Measurements from ENCODE around the gene PSMA7. TPM values are rescaled to one million over a fixed set of nuclear protein-coding genes. Genes with fewer than 3 reads are reported as not detected.

PSMA7 gene
- total RNA-seq, 1 experiment from 2014 or later = 332 TPM

- H2BK15ac ChIP-seq (ENCODE audit: low read depth, low read length) = no peak within 1 kb of the TSS
- H3K18ac ChIP-seq (ENCODE audit: insufficient read length, low read depth, low read length) = peak within 1 kb of the TSS; percentile 69
- H2AK5ac ChIP-seq (ENCODE audit: insufficient read length, low read length) = no peak within 1 kb of the TSS
- H3K14ac ChIP-seq (ENCODE audit: insufficient read depth, low read length) = peak within 1 kb of the TSS; percentile 76
- H3K4me2 ChIP-seq (ENCODE audit: insufficient read depth, insufficient read length, low read length) = peak within 1 kb of the TSS; percentile 91
- no peaks in the 10 kb centered on the region for H3K27me3 ChIP-seq (ENCODE audit: insufficient read depth, low read length)
- H3K79me1 ChIP-seq (ENCODE audit: insufficient read depth, low read depth, low read length, poor library complexity, severe bottlenecking) = no peaks in the 10 kb centered on the region
- H4K20me1 ChIP-seq (ENCODE audit: control insufficient read depth, insufficient read depth, insufficient read length) = no peaks in the 10 kb centered on the region
- peaks cover 15% of the 10 kb centered on the region in 2 experiments for H3K4me1 Mint-ChIP-seq
- no peak within 1 kb of the TSS for H3T11ph ChIP-seq (ENCODE audit: low read length)
- no peaks in the 10 kb centered on the region; the same call in 1 of the 2 replicates for H3K27me3 Mint-ChIP-seq (ENCODE audit: low read depth)
- peaks cover 4% of the 10 kb centered on the region; the same call in 1 of the 2 replicates for H3K79me2 ChIP-seq (ENCODE audit: insufficient read depth, low read length)
- H3K9ac ChIP-seq (ENCODE audit: extremely low read depth, insufficient read length, low read length) = peak within 1 kb of the TSS; percentile 90
- no peaks in the 10 kb centered on the region for H3K9me3 ChIP-seq (ENCODE audit: control insufficient read depth, low read depth, low read length)
- peak within 1 kb of the TSS; percentile 91 to 98 (median 95); a peak in 6 of 7 replicates for H3K27ac Mint-ChIP-seq
- no peak within 1 kb of the TSS for H3K27ac ChIP-seq (ENCODE audit: insufficient read length, low read depth, low read length)
- H2BK12ac ChIP-seq (ENCODE audit: insufficient read length, low read depth, low read length) = no peak within 1 kb of the TSS
- no peaks in the 10 kb centered on the region for H3K9me3 Mint-ChIP-seq
- H4K5ac ChIP-seq (ENCODE audit: insufficient read length, low read depth, low read length) = no peak within 1 kb of the TSS
- no peak within 1 kb of the TSS for H4K8ac ChIP-seq (replicated peaks; ENCODE audit: insufficient read length, low read depth, low read length)
- peaks cover 2% of the 10 kb centered on the region; the same call in 1 of the 2 replicates for H3K4me1 ChIP-seq (ENCODE audit: insufficient read depth, low read length)
- peaks cover 6 to 10% (median 6%) of the 10 kb centered on the region in 3 experiments; a peak in 6 of 7 replicates for H3K36me3 Mint-ChIP-seq (ENCODE audit: insufficient read depth in 1 of 3, low read depth in 3 of 3)
- WGBS (ENCODE audit: extremely low coverage, insufficient read length, low lambda C conversion rate) = no CpG with 5 or more reads among the region's 96 CpGs
- H3K23me2 ChIP-seq (ENCODE audit: insufficient read length, low read depth, low read length, poor library complexity, severe bottlenecking) = peaks cover 3% of the 10 kb centered on the region
- peak within 1 kb of the TSS; percentile 88 to 91 for H3K4me3 Mint-ChIP-seq
- no peak within 1 kb of the TSS for H3K56ac ChIP-seq (ENCODE audit: insufficient read length, low read depth, low read length)
- H3K4ac ChIP-seq (ENCODE audit: low read depth, low read length) = no peak within 1 kb of the TSS
- peak; percentile 96 for DNase-seq
- H2BK120ac ChIP-seq (ENCODE audit: low read depth, low read length, poor library complexity, severe bottlenecking) = no peak within 1 kb of the TSS
- no peak within 1 kb of the TSS for H2BK20ac ChIP-seq (ENCODE audit: low read depth, low read length, poor library complexity, severe bottlenecking)
- H2AFZ ChIP-seq (ENCODE audit: low read length) = no peak within 1 kb of the TSS
- no peak within 1 kb of the TSS for H4K91ac ChIP-seq (ENCODE audit: insufficient read length, low read depth, low read length)
- H2BK5ac ChIP-seq (ENCODE audit: insufficient read length, low read length) = no peak within 1 kb of the TSS
- no peak within 1 kb of the TSS for H3K23ac ChIP-seq (ENCODE audit: insufficient read length, low read depth, low read length)
- TF ChIP-seq, protein P1, sequence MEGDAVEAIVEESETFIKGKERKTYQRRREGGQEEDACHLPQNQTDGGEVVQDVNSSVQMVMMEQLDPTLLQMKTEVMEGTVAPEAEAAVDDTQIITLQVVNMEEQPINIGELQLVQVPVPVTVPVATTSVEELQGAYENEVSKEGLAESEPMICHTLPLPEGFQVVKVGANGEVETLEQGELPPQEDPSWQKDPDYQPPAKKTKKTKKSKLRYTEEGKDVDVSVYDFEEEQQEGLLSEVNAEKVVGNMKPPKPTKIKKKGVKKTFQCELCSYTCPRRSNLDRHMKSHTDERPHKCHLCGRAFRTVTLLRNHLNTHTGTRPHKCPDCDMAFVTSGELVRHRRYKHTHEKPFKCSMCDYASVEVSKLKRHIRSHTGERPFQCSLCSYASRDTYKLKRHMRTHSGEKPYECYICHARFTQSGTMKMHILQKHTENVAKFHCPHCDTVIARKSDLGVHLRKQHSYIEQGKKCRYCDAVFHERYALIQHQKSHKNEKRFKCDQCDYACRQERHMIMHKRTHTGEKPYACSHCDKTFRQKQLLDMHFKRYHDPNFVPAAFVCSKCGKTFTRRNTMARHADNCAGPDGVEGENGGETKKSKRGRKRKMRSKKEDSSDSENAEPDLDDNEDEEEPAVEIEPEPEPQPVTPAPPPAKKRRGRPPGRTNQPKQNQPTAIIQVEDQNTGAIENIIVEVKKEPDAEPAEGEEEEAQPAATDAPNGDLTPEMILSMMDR (conservative IDR thresholded peaks at IDR 0.05) = no peak
These were observed 39.6 kb upstream of the PSMA7 start, which contains the start of gene MTG2 for GRCh38 chr20:62182469-62183425. Gene MTG2 (plus strand): TSS chr20:62183028. CDS start chr20:62193421, 10,393 bp downstream.
